WTC11 (cell line): ENCODE measurements around the gene GRK3. TPM values are rescaled to one million over a fixed set of nuclear protein-coding genes. Genes with fewer than 3 reads are reported as not detected.

Experiments used
- ATAC-seq: fragments of 200-7000 bp; cut with Tn5 transposase; 2 replicates; pipeline ENCODE4 v1.10.0; 2021; ENCODE audit warnings: mild to moderate bottlenecking, moderate library complexity
- CTCF ChIA-PET: fragments of 300-600 bp; sonication (Branson Sonifier 250); formaldehyde crosslinking; loops from one replicate; lab custom pipeline; 2021; ENCODE audit warnings: antibody characterized with exemption; lab: Charles Lee
- POLR2A ChIA-PET: fragments of 350-600 bp; sonication (Branson Sonifier 250); formaldehyde crosslinking; loops from one replicate; lab custom pipeline; 2021; ENCODE audit warnings: antibody characterized with exemption; lab: Charles Lee
- DNase-seq: peaks from one replicate; pipeline ENCODE4 v3.0.0; 2021; ENCODE audit warnings: low spot score
- H3K27ac Mint-ChIP-seq: 2 replicates; pipeline ENCODE4 v1.8.0; 2021; ENCODE audit warnings: mixed read lengths
- H3K27me3 Mint-ChIP-seq: 2 replicates; pipeline ENCODE4 v1.8.0; 2021; ENCODE audit warnings: low read depth, mild to moderate bottlenecking, moderate library complexity, mixed read lengths
- H3K36me3 Mint-ChIP-seq: 2 replicates; pipeline ENCODE4 v1.8.0; 2021; ENCODE audit warnings: mixed read lengths
- H3K4me1 Mint-ChIP-seq: 2 replicates; pipeline ENCODE4 v1.8.0; 2022; ENCODE audit warnings: mixed read lengths
- H3K4me3 Mint-ChIP-seq: 2 replicates; pipeline ENCODE4 v1.8.0; 2021; ENCODE audit warnings: mild to moderate bottlenecking, moderate library complexity, mixed read lengths
- H3K9me3 Mint-ChIP-seq: 2 replicates; pipeline ENCODE4 v1.8.0; 2021; ENCODE audit warnings: mixed read lengths
- ETV6 ChIP-seq: sonication (generic); formaldehyde crosslinking; IDR thresholded peaks from 2 replicates; pipeline ENCODE4 v1.8.1; 2022; ENCODE audit warnings: mild to moderate bottlenecking, missing genetic modification reagents
- FOXP1 ChIP-seq: sonication (generic); formaldehyde crosslinking; IDR thresholded peaks from 2 replicates; pipeline ENCODE4 v1.8.0; 2022; ENCODE audit warnings: missing genetic modification reagents, mild to moderate bottlenecking, moderate library complexity, borderline replicate concordance
- GABPB1 ChIP-seq: sonication (generic); formaldehyde crosslinking; IDR thresholded peaks from 2 replicates; pipeline ENCODE4 v1.8.1; 2023; ENCODE audit warnings: mild to moderate bottlenecking, missing genetic modification reagents
- KAT7 ChIP-seq: sonication (generic); formaldehyde crosslinking; IDR thresholded peaks from 2 replicates; pipeline ENCODE4 v1.8.1; 2023; ENCODE audit warnings: missing genetic modification reagents, mild to moderate bottlenecking, borderline replicate concordance
- MXD4 ChIP-seq: fragments of 250-450 bp; sonication (Bioruptor Pico); IDR thresholded peaks from 2 replicates; pipeline ENCODE4 v1.8.0; 2021; ENCODE audit warnings: mild to moderate bottlenecking, moderate library complexity, borderline replicate concordance
- OVOL2 ChIP-seq: fragments of 250-450 bp; sonication (Bioruptor Pico); IDR thresholded peaks from 2 replicates; pipeline ENCODE4 v1.9.0; 2021; ENCODE audit warnings: mild to moderate bottlenecking, borderline replicate concordance
- ZNF263 ChIP-seq: sonication (generic); formaldehyde crosslinking; IDR thresholded peaks from 2 replicates; pipeline ENCODE4 v1.8.1; 2022; ENCODE audit warnings: low read depth, mild to moderate bottlenecking, moderate library complexity, missing genetic modification reagents
- ZNF416 ChIP-seq: fragments of 250-450 bp; sonication (Bioruptor Pico); IDR thresholded peaks from 2 replicates; pipeline ENCODE4 v1.9.0; 2021; ENCODE audit warnings: mild to moderate bottlenecking, inconsistent platforms
- total RNA-seq: library from RNA; stranded (reverse); gene quantifications from 3 replicates; pipeline ENCODE4 v1.2.3, GENCODE V29; 2021
- TF ChIP-seq, protein P1 (sequence below): sonication (generic); formaldehyde crosslinking; IDR thresholded peaks from 2 replicates; pipeline ENCODE4 v1.8.0; 2022; ENCODE audit warnings: mild to moderate bottlenecking, missing genetic modification reagents
- TF ChIP-seq, protein P2 (sequence below): sonication (generic); formaldehyde crosslinking; IDR thresholded peaks from 2 replicates; pipeline ENCODE4 v1.8.1; 2023; ENCODE audit warnings: mild to moderate bottlenecking, moderate library complexity, missing genetic modification reagents
- TF ChIP-seq, protein P3 (sequence below): sonication (generic); formaldehyde crosslinking; IDR thresholded peaks from 2 replicates; pipeline ENCODE4 v1.8.1; 2022; ENCODE audit warnings: mild to moderate bottlenecking, missing genetic modification reagents, moderate library complexity, borderline replicate concordance
- TF ChIP-seq, protein P4 (sequence below): fragments of 250-450 bp; sonication (Bioruptor Pico); IDR thresholded peaks from 2 replicates; pipeline ENCODE4 v1.9.0; 2021; ENCODE audit warnings: mild to moderate bottlenecking, borderline replicate concordance
- TF ChIP-seq, protein P5 (sequence below): fragments of 250-450 bp; sonication (Bioruptor Pico); IDR thresholded peaks from 2 replicates; pipeline ENCODE4 v1.9.0; 2021; ENCODE audit warnings: moderate library complexity, mild to moderate bottlenecking, inconsistent platforms, borderline replicate concordance
- TF ChIP-seq, protein P6 (sequence below): sonication (generic); formaldehyde crosslinking; IDR thresholded peaks from 2 replicates; pipeline ENCODE4 v1.8.1; 2022; ENCODE audit warnings: mild to moderate bottlenecking, moderate library complexity, missing genetic modification reagents
- TF ChIP-seq, protein P7 (sequence below): sonication (generic); formaldehyde crosslinking; IDR thresholded peaks from 2 replicates; pipeline ENCODE4 v1.8.1; 2022; ENCODE audit warnings: low read depth, mild to moderate bottlenecking, moderate library complexity, missing genetic modification reagents, borderline replicate concordance

GRK3 gene
- total RNA-seq, 1 experiment from 2014 or later, result 27.1 TPM

DNA sequence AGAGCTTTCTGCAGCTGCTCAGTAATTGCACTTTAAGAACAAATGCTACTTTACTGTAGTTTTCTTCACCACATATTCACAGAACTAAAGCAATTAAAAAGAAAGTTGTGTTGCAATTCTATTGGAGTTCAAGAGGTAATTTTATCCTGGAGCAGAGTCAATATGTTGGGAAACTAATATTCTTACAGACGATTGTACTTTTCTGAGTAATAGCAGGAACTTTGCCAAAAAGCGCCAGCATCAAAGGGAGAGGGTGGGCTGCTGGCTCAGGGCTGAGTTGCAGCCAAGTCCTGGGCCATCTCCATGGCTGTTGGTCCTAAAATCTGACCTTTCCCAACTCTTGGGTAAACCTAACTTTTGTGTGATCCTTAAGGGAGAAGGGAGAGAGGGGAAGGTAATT is 104.0 kb downstream of the GRK3 start:
- no peak for ATAC-seq
- Mint-ChIP-seq H3K27ac (no peak overlapping the region), H3K9me3 (no peaks in the 10 kb centered on the region), H3K27me3 (no peaks in the 10 kb centered on the region), H3K36me3 (peaks cover 4% of the 10 kb centered on the region), H3K4me1 (peaks cover 21% of the 10 kb centered on the region), H3K4me3 (no peak overlapping the region)
- CTCF ChIA-PET, result no interaction called here
- TF ChIP-seq GABPB1 (CRISPR knock-in tag), result peak; percentile 24; the same call in 1 of the 2 replicates
- TF ChIP-seq, protein P1, sequence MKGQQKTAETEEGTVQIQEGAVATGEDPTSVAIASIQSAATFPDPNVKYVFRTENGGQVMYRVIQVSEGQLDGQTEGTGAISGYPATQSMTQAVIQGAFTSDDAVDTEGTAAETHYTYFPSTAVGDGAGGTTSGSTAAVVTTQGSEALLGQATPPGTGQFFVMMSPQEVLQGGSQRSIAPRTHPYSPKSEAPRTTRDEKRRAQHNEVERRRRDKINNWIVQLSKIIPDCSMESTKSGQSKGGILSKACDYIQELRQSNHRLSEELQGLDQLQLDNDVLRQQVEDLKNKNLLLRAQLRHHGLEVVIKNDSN, result no peak
- POLR2A ChIA-PET, result no interaction called here
- DNase-seq, result no peak

DNA sequence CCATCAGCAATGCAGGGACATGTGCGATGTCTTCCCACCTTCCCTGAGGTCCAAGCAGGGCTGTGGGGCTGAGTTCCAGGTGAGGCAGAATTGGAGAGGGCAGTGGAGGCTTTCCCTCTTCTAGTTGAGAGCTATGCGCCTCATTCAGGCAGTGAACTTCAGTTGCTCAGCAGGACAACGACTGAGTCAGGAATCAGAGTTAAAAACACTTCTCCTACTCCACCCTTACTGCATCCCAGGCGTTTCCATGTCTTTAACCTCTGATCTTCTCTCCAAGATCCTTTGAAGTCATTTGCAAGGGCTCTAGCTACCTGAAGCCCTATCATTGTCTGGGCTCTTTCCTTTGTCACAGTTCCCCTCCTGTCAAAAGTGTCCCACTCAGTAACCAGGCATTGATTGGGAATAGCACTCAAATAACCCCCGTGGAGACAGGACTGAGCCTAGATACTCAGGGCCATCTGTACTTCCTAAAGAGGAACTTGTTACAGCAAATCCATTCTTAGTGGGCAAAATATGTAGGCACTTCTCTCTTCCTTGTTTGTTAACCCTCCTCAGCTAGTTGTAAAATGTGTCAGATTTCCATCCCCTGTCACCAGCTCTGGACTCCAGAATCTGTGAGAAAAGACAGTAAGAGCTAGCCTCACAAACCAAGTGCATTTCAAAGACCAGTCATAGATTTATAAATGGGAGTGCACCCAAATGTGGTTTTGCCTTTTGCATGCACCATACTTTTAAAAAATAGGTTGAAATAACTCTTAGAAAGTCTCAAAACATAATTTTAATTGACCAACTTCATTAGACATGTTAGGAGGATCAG is 105.0 kb downstream of the GRK3 start:
- TF ChIP-seq, protein P2, sequence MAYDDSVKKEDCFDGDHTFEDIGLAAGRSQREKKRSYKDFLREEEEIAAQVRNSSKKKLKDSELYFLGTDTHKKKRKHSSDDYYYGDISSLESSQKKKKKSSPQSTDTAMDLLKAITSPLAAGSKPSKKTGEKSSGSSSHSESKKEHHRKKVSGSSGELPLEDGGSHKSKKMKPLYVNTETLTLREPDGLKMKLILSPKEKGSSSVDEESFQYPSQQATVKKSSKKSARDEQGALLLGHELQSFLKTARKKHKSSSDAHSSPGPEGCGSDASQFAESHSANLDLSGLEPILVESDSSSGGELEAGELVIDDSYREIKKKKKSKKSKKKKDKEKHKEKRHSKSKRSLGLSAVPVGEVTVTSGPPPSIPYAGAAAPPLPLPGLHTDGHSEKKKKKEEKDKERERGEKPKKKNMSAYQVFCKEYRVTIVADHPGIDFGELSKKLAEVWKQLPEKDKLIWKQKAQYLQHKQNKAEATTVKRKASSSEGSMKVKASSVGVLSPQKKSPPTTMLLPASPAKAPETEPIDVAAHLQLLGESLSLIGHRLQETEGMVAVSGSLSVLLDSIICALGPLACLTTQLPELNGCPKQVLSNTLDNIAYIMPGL (CRISPR knock-in tag), result no peak
- TF ChIP-seq, protein P3, sequence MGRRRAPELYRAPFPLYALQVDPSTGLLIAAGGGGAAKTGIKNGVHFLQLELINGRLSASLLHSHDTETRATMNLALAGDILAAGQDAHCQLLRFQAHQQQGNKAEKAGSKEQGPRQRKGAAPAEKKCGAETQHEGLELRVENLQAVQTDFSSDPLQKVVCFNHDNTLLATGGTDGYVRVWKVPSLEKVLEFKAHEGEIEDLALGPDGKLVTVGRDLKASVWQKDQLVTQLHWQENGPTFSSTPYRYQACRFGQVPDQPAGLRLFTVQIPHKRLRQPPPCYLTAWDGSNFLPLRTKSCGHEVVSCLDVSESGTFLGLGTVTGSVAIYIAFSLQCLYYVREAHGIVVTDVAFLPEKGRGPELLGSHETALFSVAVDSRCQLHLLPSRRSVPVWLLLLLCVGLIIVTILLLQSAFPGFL (CRISPR knock-in tag), result no peak
- no peak for TF ChIP-seq ZNF416
- CTCF ChIA-PET, result interaction anchor here (0.6 to 1.6 kb wide), 2 partner anchors 57 to 125 kb away, joined by 3 read pairs; no protein-coding TSS in a partner anchor
- H3K27ac Mint-ChIP-seq, result no peak overlapping the region
- H3K4me3 Mint-ChIP-seq, result no peak overlapping the region
- peaks cover 25% of the 10 kb centered on the region for H3K4me1 Mint-ChIP-seq
- POLR2A ChIA-PET, result no interaction called here
- H3K36me3 Mint-ChIP-seq, result peaks cover 4% of the 10 kb centered on the region
- H3K27me3 Mint-ChIP-seq, result no peaks in the 10 kb centered on the region
- ATAC-seq, result no peak
- H3K9me3 Mint-ChIP-seq, result no peaks in the 10 kb centered on the region
- DNase-seq, result no peak

DNA sequence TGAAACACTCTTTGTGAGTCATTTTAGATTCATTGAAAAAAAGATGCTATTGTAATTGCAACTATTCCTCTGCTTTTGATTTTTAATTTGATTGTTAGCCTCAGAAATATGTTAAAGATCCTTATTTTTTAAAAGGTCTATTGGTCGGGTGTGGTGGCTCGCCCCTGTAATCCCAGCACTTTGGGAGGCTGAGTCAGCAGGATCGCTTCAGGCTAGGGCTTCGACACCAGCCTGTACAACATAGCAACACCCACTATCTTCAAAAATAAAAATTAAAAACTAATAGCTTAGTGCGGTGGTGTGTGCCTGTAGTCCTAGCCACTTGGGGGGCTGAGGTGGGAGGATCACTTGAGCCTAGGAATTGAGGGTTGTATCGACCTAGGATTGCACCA is 105.6 kb downstream of the GRK3 start:
- no peak for ATAC-seq

More for the DNA sequence above, 105.6 kb downstream of the GRK3 start:
- ChIA-PET POLR2A (no interaction called here), CTCF (interaction anchor here (1.6 kb wide), 1 partner anchor 126 kb away, joined by 3 read pairs; no protein-coding TSS in a partner anchor)
- H3K27ac Mint-ChIP-seq, result no peak overlapping the region
- H3K27me3 Mint-ChIP-seq, result no peaks in the 10 kb centered on the region
- peaks cover 29% of the 10 kb centered on the region for H3K4me1 Mint-ChIP-seq
- no peak for DNase-seq
- no peak for TF ChIP-seq ZNF263
- TF ChIP-seq ETV6, result no peak
- no peak for TF ChIP-seq FOXP1 (CRISPR knock-in tag)
- TF ChIP-seq, protein P4, sequence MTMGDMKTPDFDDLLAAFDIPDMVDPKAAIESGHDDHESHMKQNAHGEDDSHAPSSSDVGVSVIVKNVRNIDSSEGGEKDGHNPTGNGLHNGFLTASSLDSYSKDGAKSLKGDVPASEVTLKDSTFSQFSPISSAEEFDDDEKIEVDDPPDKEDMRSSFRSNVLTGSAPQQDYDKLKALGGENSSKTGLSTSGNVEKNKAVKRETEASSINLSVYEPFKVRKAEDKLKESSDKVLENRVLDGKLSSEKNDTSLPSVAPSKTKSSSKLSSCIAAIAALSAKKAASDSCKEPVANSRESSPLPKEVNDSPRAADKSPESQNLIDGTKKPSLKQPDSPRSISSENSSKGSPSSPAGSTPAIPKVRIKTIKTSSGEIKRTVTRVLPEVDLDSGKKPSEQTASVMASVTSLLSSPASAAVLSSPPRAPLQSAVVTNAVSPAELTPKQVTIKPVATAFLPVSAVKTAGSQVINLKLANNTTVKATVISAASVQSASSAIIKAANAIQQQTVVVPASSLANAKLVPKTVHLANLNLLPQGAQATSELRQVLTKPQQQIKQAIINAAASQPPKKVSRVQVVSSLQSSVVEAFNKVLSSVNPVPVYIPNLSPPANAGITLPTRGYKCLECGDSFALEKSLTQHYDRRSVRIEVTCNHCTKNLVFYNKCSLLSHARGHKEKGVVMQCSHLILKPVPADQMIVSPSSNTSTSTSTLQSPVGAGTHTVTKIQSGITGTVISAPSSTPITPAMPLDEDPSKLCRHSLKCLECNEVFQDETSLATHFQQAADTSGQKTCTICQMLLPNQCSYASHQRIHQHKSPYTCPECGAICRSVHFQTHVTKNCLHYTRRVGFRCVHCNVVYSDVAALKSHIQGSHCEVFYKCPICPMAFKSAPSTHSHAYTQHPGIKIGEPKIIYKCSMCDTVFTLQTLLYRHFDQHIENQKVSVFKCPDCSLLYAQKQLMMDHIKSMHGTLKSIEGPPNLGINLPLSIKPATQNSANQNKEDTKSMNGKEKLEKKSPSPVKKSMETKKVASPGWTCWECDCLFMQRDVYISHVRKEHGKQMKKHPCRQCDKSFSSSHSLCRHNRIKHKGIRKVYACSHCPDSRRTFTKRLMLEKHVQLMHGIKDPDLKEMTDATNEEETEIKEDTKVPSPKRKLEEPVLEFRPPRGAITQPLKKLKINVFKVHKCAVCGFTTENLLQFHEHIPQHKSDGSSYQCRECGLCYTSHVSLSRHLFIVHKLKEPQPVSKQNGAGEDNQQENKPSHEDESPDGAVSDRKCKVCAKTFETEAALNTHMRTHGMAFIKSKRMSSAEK, result no peak
- TF ChIP-seq OVOL2, result no peak
- no peak for TF ChIP-seq MXD4 (CRISPR knock-in tag)
- no peak for TF ChIP-seq ZNF416
- TF ChIP-seq, protein P5, sequence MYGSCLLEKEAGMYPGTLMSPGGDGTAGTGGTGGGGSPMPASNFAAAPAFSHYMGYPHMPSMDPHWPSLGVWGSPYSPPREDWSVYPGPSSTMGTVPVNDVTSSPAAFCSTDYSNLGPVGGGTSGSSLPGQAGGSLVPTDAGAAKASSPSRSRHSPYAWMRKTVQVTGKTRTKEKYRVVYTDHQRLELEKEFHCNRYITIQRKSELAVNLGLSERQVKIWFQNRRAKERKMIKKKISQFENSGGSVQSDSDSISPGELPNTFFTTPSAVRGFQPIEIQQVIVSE (CRISPR knock-in tag), result no peak
- no peak for TF ChIP-seq KAT7 (CRISPR knock-in tag)
- TF ChIP-seq, protein P6, sequence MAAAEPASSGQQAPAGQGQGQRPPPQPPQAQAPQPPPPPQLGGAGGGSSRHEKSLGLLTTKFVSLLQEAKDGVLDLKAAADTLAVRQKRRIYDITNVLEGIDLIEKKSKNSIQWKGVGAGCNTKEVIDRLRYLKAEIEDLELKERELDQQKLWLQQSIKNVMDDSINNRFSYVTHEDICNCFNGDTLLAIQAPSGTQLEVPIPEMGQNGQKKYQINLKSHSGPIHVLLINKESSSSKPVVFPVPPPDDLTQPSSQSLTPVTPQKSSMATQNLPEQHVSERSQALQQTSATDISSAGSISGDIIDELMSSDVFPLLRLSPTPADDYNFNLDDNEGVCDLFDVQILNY (CRISPR knock-in tag), result no peak
- TF ChIP-seq, protein P2 (CRISPR knock-in tag), result no peak
- TF ChIP-seq, protein P7, sequence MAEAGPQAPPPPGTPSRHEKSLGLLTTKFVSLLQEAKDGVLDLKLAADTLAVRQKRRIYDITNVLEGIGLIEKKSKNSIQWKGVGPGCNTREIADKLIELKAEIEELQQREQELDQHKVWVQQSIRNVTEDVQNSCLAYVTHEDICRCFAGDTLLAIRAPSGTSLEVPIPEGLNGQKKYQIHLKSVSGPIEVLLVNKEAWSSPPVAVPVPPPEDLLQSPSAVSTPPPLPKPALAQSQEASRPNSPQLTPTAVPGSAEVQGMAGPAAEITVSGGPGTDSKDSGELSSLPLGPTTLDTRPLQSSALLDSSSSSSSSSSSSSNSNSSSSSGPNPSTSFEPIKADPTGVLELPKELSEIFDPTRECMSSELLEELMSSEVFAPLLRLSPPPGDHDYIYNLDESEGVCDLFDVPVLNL, result no peak
- no peak overlapping the region for H3K4me3 Mint-ChIP-seq
- H3K9me3 Mint-ChIP-seq, result no peaks in the 10 kb centered on the region
- peaks cover 4% of the 10 kb centered on the region for H3K36me3 Mint-ChIP-seq
